Chondrocyte (in vitro differentiated cells): ENCODE measurements around the gene ZNF804A. TPM values are rescaled to one million over a fixed set of nuclear protein-coding genes. Genes with fewer than 3 reads are reported as not detected.

ENCODE experiments used
- DNase-seq: peaks from one replicate; pipeline ENCODE4 v3.0.0; 2021; ENCODE audit warnings: mixed read lengths, low spot score
- H3K27ac Mint-ChIP-seq: one replicate; pipeline ENCODE4 v1.8.0; 2021; ENCODE audit warnings: mild to moderate bottlenecking, moderate library complexity, mixed read lengths; ENCODE audit not compliant: unreplicated experiment
- H3K27me3 Mint-ChIP-seq: 2 replicates; pipeline ENCODE4 v1.8.0; 2021; ENCODE audit warnings: low read depth, mixed read lengths
- H3K36me3 Mint-ChIP-seq: 2 replicates; pipeline ENCODE4 v1.8.0; 2021; ENCODE audit warnings: low read depth, mixed read lengths
- H3K4me1 Mint-ChIP-seq: 2 replicates; pipeline ENCODE4 v1.8.0; 2021; ENCODE audit warnings: low read depth, mild to moderate bottlenecking, mixed read lengths
- H3K4me3 Mint-ChIP-seq: one replicate; pipeline ENCODE4 v1.8.0; 2021; ENCODE audit warnings: mild to moderate bottlenecking, moderate library complexity, mixed read lengths; ENCODE audit not compliant: unreplicated experiment
- H3K9me3 Mint-ChIP-seq: 2 replicates; pipeline ENCODE4 v1.8.0; 2021; ENCODE audit warnings: low read depth, mixed read lengths
- total RNA-seq: library from RNA; stranded (reverse); gene quantifications from 3 replicates; pipeline ENCODE4 v1.2.1, GENCODE V29; 2021
- TF ChIP-seq, protein P1 (sequence below): fragments of 200-600 bp; sonication (generic); IDR thresholded peaks from 2 replicates; pipeline ENCODE4 v1.5.0; 2021; ENCODE audit warnings: antibody characterized with exemption, mild to moderate bottlenecking, moderate library complexity

ZNF804A gene
- total RNA-seq, 1 donor from 2014 or later, result not detected

DNA sequence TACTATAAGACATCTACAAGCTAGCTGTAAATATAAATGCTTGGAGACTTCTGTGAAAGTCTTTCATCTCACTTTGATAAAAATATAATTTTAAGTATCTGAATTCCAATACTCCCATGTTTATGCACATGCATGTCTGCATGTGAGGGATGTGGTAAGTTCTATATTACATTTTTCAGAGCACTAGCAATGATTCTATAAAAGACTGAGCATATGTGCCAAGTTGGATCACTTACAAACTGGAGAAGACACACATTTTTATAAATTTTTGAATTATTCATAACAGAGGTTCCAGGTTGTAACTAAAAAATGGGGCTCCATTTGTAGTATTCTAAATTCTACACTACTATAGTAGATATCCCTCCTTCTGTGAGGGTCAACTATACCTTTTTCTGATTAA, 26.0 kb downstream of the ZNF804A start:
- H3K9me3 Mint-ChIP-seq, result no peaks in the 10 kb centered on the region
- no peak overlapping the region for H3K27ac Mint-ChIP-seq
- TF ChIP-seq, protein P1, sequence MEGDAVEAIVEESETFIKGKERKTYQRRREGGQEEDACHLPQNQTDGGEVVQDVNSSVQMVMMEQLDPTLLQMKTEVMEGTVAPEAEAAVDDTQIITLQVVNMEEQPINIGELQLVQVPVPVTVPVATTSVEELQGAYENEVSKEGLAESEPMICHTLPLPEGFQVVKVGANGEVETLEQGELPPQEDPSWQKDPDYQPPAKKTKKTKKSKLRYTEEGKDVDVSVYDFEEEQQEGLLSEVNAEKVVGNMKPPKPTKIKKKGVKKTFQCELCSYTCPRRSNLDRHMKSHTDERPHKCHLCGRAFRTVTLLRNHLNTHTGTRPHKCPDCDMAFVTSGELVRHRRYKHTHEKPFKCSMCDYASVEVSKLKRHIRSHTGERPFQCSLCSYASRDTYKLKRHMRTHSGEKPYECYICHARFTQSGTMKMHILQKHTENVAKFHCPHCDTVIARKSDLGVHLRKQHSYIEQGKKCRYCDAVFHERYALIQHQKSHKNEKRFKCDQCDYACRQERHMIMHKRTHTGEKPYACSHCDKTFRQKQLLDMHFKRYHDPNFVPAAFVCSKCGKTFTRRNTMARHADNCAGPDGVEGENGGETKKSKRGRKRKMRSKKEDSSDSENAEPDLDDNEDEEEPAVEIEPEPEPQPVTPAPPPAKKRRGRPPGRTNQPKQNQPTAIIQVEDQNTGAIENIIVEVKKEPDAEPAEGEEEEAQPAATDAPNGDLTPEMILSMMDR, result no peak
- no peak for DNase-seq
- no peaks in the 10 kb centered on the region for H3K36me3 Mint-ChIP-seq
- no peak overlapping the region for H3K4me3 Mint-ChIP-seq
- H3K27me3 Mint-ChIP-seq, result peaks cover 8% of the 10 kb centered on the region
- H3K4me1 Mint-ChIP-seq, result no peaks in the 10 kb centered on the region

DNA sequence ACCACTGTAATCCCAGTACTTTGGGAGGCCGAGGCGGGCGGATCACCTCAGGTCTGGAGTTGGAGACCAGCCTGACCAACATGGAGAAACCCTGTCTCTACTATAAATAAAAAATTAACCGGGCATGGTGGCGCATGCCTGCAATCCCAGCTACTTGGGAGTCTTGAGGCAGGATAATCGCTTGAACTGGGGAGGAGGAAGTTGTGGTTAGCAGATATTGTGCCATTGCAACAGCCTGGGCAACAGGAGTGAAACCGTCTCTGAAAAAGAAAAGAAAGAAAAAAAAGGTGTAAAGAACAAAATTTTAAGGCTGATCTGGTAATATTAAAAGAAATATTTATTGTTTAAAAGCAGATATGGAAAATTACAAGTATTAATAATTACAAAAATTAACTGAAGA, 29.7 kb downstream of the ZNF804A start:
- H3K27me3 Mint-ChIP-seq, result peaks cover 5% of the 10 kb centered on the region
- TF ChIP-seq, protein P1, result no peak
- H3K36me3 Mint-ChIP-seq, result no peaks in the 10 kb centered on the region
- H3K4me1 Mint-ChIP-seq, result no peaks in the 10 kb centered on the region
- H3K9me3 Mint-ChIP-seq, result no peaks in the 10 kb centered on the region
- DNase-seq, result no peak
- no peak overlapping the region for H3K27ac Mint-ChIP-seq
- no peak overlapping the region for H3K4me3 Mint-ChIP-seq

DNA sequence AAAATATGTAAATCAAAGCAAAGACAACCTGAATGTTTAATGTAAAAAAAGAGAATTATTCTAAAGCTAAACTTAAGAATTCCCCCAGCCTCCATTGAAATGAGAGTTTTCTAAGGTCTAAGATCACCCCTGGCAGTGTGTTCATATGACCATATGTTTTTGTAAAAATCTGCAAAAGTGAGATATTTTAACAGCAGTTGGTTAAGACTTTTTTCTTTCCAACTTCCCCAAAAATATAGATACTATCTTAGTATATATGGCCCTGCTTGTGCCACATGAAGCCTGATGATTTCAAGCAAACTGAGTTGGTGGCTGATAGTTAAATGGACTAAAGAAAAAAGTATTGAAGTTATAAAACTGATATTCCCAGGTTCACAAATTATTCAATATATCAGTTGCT, 35.4 kb downstream of the ZNF804A start:
- no peak overlapping the region for H3K4me3 Mint-ChIP-seq
- no peaks in the 10 kb centered on the region for H3K4me1 Mint-ChIP-seq

DNA sequence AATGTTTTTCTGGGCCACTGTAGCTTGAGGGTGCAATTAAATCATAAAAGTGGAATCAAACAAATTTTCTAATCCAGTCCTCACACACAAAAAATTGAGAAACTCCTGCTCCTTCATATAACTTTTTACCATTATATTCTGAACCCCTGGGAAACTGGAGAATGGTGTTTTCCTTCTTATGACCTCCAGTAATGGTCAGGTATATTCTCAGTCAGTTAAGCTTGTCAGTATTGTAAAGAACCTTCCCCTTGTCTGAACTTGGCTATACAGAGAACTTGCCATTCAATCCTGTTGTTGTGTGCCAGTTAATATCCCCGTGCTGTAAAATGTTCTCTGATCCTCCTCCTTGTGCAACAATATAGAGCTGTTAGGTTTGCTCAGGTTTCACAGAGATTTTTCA, 39.5 kb downstream of the ZNF804A start:
- no peaks in the 10 kb centered on the region for H3K4me1 Mint-ChIP-seq
- no peak overlapping the region for H3K27ac Mint-ChIP-seq
- no peaks in the 10 kb centered on the region for H3K9me3 Mint-ChIP-seq
- H3K36me3 Mint-ChIP-seq, result no peaks in the 10 kb centered on the region
- H3K4me3 Mint-ChIP-seq, result no peak overlapping the region
- no peak for DNase-seq
- TF ChIP-seq, protein P1, result no peak
- peaks cover 16% of the 10 kb centered on the region for H3K27me3 Mint-ChIP-seq

More for the DNA sequence above, 35.4 kb downstream of the ZNF804A start:
- Mint-ChIP-seq H3K27ac (no peak overlapping the region), H3K27me3 (peaks cover 11% of the 10 kb centered on the region), H3K36me3 (no peaks in the 10 kb centered on the region), H3K9me3 (no peaks in the 10 kb centered on the region)
- TF ChIP-seq, protein P1, result no peak
- no peak for DNase-seq

DNA sequence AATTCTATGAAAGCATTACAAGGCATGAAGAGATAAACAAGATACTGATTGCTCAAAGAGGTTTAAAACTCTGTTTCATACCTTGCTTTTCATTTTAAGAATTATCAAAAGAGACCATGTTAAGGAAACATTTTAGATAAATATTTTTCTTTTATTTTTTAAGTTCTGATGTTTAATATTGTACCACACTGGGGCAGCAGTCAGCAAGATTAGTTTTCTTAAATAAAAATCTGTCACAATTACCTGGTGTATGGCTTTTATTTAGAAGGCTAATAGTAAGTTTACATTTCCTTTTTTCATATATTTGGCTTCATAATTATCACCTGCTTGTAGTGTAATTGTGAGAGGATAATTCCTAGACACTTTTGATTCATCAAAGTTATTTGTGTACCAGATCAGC, 46.4 kb downstream of the ZNF804A start:
- DNase-seq, result no peak
- H3K27me3 Mint-ChIP-seq, result peaks cover 4% of the 10 kb centered on the region
- no peak overlapping the region for H3K27ac Mint-ChIP-seq
- peaks cover 17% of the 10 kb centered on the region for H3K9me3 Mint-ChIP-seq
- no peak overlapping the region for H3K4me3 Mint-ChIP-seq
- H3K4me1 Mint-ChIP-seq, result no peaks in the 10 kb centered on the region
- TF ChIP-seq, protein P1, result peak; percentile 50
- H3K36me3 Mint-ChIP-seq, result no peaks in the 10 kb centered on the region
